Testis (tissue), 3 donors: ENCODE data around the gene DLG5. TPM values are rescaled to one million over a fixed set of nuclear protein-coding genes. Genes with fewer than 3 reads are reported as not detected.

Source experiments
- DNase-seq: peaks from one replicate; pipeline ENCODE4 v3.0.0-alpha.2; 2019
- H3K27ac ChIP-seq, 2 donors: fragments of 200-600 bp; sonication (generic); one replicate each; pipeline ENCODE4 v1.5.1; 2019
- H3K27me3 ChIP-seq: fragments of 200-600 bp; sonication (generic); one replicate; pipeline ENCODE4 v1.5.1; 2019
- H3K36me3 ChIP-seq: fragments of 200-600 bp; sonication (generic); one replicate; pipeline ENCODE4 v1.5.1; 2017; ENCODE audit warnings: low read depth; ENCODE audit errors: missing control alignments
- H3K4me1 ChIP-seq: fragments of 200-600 bp; sonication (generic); one replicate; pipeline ENCODE4 v1.5.1; 2019
- H3K4me3 ChIP-seq, 2 donors: fragments of 200-600 bp; sonication (generic); one replicate each; pipeline ENCODE4 v1.5.1; 2017 to 2019
- H3K9me3 ChIP-seq: fragments of 200-600 bp; sonication (generic); one replicate; pipeline ENCODE4 v1.5.1; 2017
- POLR2A ChIP-seq: fragments of 450-650 bp; IDR thresholded peaks from one replicate; pipeline ENCODE4 v1.6.1; 2017; ENCODE audit warnings: antibody characterized with exemption, mild to moderate bottlenecking, moderate library complexity
- WGBS, 2 donors: methylation state at CpG; one replicate each; pipeline ENCODE4 v1.1.5; 2018; 5-methylcytosine and 5-hydroxymethylcytosine counted together
- intact Hi-C: fragments of 100-400 bp; cut with DNase I; formaldehyde crosslinking; loops from one replicate; pipeline ENCODE4 v1.15.1; 2023; ENCODE audit warnings: low total_unique reads
- polyA plus RNA-seq: library from polyadenylated mRNA; stranded (reverse); fragments of 350-450 nt; fragmentation: Illumina TruSeq; extraction: RNeasy Lipid Tissue Mini Kit (QIAGEN cat#74804); gene quantifications from one replicate; pipeline ENCODE4 v1.2.3, GENCODE V29; 2014; ENCODE audit warnings: low read depth, low replicate concordance; ENCODE audit not compliant: insufficient read depth
- total RNA-seq, 2 donors: library from RNA; depleted of rRNA; stranded (reverse); fragments of >200 nt; gene quantifications; one replicate each; pipeline ENCODE4 v1.2.3, GENCODE V29; 2016
- TF ChIP-seq, protein P1 (sequence below), 3 experiments: fragments of 450-650 bp in 2 of 3; fragments of 200-600 bp in 1 of 3; sonication (generic) in 1 of 3; IDR thresholded peaks; one replicate each; pipeline ENCODE4 v1.5.1; 2016 to 2019; ENCODE audit warnings: antibody characterized with exemption in 3 of 3, mild to moderate bottlenecking in 2 of 3, moderate library complexity in 1 of 3

Gene DLG5
- total and polyA plus RNA-seq, 3 donors from 2014 or later: 26.9 to 54.8 (median 50.1) TPM

GRCh38 chr10:77884181-77884580 lies 42.4 kb downstream of the DLG5 start:
- Histone ChIP-seq H3K4me1 (peaks cover 28% of the 10 kb centered on the region), H3K9me3 (no peaks in the 10 kb centered on the region), H3K27me3 (no peaks in the 10 kb centered on the region), H3K27ac (no peak overlapping the region), H3K36me3 (no peaks in the 10 kb centered on the region), H3K4me3 (no peak overlapping the region)
- intact Hi-C loops: no loop called here
- TF ChIP-seq POLR2A: no peak
- TF ChIP-seq, protein P1, sequence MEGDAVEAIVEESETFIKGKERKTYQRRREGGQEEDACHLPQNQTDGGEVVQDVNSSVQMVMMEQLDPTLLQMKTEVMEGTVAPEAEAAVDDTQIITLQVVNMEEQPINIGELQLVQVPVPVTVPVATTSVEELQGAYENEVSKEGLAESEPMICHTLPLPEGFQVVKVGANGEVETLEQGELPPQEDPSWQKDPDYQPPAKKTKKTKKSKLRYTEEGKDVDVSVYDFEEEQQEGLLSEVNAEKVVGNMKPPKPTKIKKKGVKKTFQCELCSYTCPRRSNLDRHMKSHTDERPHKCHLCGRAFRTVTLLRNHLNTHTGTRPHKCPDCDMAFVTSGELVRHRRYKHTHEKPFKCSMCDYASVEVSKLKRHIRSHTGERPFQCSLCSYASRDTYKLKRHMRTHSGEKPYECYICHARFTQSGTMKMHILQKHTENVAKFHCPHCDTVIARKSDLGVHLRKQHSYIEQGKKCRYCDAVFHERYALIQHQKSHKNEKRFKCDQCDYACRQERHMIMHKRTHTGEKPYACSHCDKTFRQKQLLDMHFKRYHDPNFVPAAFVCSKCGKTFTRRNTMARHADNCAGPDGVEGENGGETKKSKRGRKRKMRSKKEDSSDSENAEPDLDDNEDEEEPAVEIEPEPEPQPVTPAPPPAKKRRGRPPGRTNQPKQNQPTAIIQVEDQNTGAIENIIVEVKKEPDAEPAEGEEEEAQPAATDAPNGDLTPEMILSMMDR (IDR thresholded peaks at IDR 0.05): no peak
- DNase-seq: no peak
- 84 to 89% methylated on average over 7 of the region's 7 CpGs for WGBS, 2 donors

DNA sequence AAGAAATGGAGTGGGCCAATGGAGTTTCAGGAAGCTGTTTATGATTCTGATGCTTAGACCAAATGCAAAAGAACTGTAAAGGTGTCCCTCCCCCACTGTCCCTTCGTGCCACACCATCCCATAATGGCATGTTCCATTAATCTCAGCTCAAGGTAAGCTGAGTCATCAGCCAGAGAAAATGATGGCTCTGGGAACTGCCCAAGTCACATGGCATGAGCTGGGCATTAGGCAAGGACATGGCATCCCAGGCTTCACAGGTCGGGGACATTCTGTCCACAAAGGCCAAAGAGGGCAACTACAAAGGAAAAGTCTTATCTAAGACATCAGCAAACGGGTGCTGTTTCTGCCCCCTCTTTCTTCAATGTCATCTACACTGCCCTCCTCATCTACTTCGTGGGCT lies 44.9 kb downstream of the DLG5 start:
- intact Hi-C loops: no loop called here
- Histone ChIP-seq H3K9me3 (no peaks in the 10 kb centered on the region), H3K4me3 (no peak overlapping the region), H3K27me3 (no peaks in the 10 kb centered on the region), H3K27ac (no peak overlapping the region), H3K36me3 (no peaks in the 10 kb centered on the region), H3K4me1 (peaks cover 18% of the 10 kb centered on the region)
- DNase-seq: no peak
- 77 to 93% methylated on average over 4 of the region's 4 CpGs for WGBS, 2 donors
- TF ChIP-seq, protein P1 (IDR thresholded peaks at IDR 0.05): no peak
- no peak for TF ChIP-seq POLR2A

- no peak overlapping the region for H3K4me3 ChIP-seq
- intact Hi-C loops: no loop called here
- WGBS, 2 donors: 68 to 74% methylated on average over 3 of the region's 3 CpGs
- H3K27ac ChIP-seq: no peak overlapping the region
- H3K27me3 ChIP-seq: no peaks in the 10 kb centered on the region
- H3K9me3 ChIP-seq: no peaks in the 10 kb centered on the region
- no peaks in the 10 kb centered on the region for H3K36me3 ChIP-seq
- TF ChIP-seq POLR2A: no peak
- TF ChIP-seq, protein P1 (IDR thresholded peaks at IDR 0.05): no peak
- H3K4me1 ChIP-seq: peaks cover 14% of the 10 kb centered on the region
- no peak for DNase-seq
Observed at GRCh38 chr10:77881222-77881621, 45.3 kb downstream of the DLG5 start.

DNA sequence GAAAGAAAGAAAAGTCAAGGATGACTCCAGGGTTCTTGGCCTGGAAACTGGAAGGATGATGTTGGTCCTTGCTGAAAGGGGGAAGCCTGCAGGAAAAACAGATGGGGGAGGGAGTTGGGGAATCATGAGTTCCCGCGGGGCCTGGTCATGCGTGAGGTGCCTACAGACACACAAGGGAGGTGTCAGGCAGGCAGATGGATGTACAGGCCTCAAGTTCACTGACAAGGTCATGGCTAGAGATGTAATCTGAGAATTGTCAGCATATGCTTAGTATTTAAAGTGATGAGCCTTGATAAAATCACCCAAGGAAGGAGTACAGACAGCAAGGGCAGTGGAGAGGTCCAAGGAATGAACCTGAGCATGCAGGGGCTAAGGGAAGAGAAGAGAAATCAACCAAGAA lies 46.8 kb downstream of the DLG5 start:
- Histone ChIP-seq H3K27ac (no peak overlapping the region), H3K27me3 (no peaks in the 10 kb centered on the region), H3K4me3 (no peak overlapping the region), H3K9me3 (no peaks in the 10 kb centered on the region), H3K4me1 (peaks cover 11% of the 10 kb centered on the region), H3K36me3 (no peaks in the 10 kb centered on the region)
- DNase-seq: no peak
- WGBS, 2 donors: 76 to 86% methylated on average over 3 of the region's 3 CpGs
- intact Hi-C loops: no loop called here
- TF ChIP-seq POLR2A: no peak
- TF ChIP-seq, protein P1 (IDR thresholded peaks at IDR 0.05): no peak

DNA sequence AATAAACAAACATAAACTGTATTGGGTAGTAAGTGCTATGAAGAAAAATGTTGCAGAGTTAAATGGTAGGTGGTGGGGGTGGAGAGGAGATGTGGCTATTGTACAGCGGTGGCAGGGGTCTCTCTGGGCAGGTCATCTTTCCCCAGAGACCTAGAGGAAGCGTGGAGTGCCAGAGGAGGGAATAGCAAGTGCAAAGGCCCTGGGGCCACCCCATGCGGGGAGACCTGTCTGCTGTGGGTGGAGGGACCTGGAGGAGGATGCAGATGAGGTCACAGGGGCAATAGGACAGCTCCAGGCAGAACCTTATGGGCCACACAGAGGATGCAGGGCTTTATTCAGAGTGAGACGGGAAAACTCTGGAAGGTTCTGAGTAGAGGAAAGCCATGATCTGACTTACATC lies 47.5 kb downstream of the DLG5 start:
- TF ChIP-seq, protein P1 (IDR thresholded peaks at IDR 0.05): no peak
- TF ChIP-seq POLR2A: no peak
- Histone ChIP-seq H3K27me3 (no peaks in the 10 kb centered on the region), H3K9me3 (no peaks in the 10 kb centered on the region), H3K4me1 (peaks cover 11% of the 10 kb centered on the region), H3K27ac (no peak overlapping the region), H3K36me3 (no peaks in the 10 kb centered on the region), H3K4me3 (no peak overlapping the region)
- no peak for DNase-seq
- intact Hi-C loops: no loop called here
- 89 to 95% methylated on average over 4 of the region's 4 CpGs for WGBS, 2 donors
